GM12891 (cell line): ENCODE results near the gene TMED10.

Experiments
- PAX5 ChIP-seq: IDR thresholded peaks from 2 replicates; pipeline ENCODE4 v1.6.1; 2011; ENCODE audit warnings: low read length, moderate library complexity, mild to moderate bottlenecking; ENCODE audit not compliant: insufficient read depth, severe bottlenecking
- POLR2A ChIP-seq: IDR thresholded peaks from 2 replicates; pipeline ENCODE4 v1.6.1; 2011; ENCODE audit warnings: low read depth, low read length, control low read depth
- POLR2AphosphoS5 ChIP-seq: IDR thresholded peaks from 2 replicates; pipeline ENCODE4 v1.6.1; 2011; ENCODE audit warnings: low read depth, low read length, control low read depth
- TAF1 ChIP-seq: IDR thresholded peaks from 2 replicates; pipeline ENCODE4 v1.6.1; 2011; ENCODE audit warnings: low read depth, low read length, control low read depth

- TF ChIP-seq PAX5 (no peak), POLR2A (no peak), POLR2AphosphoS5 (no peak), TAF1 (no peak)
Measured at GRCh38 chr14:75127903-75128595, 48.4 kb downstream of the TMED10 start.
